Measurements from ENCODE around the gene TPD52L2.

TPD52L2 gene

GRCh38 chr20:63864978-63865640, at the start of gene TPD52L2:
TSS of gene TPD52L2 (plus strand) at chr20:63865270. CDS start at chr20:63865366, 96 bp downstream.
- peak; percentile 95 to 98 for DNase-seq (ENCODE audit: low read depth in 2 of 2)

- no peak for DNase-seq (ENCODE audit: low read depth in 2 of 2)
Observed at GRCh38 chr20:63815615-63816253, 49.3 kb upstream of the TPD52L2 start.

- DNase-seq (ENCODE audit: low read depth in 2 of 2): no peak
Observed at GRCh38 chr20:63819224-63819921, 45.7 kb upstream of the TPD52L2 start.

GRCh38 chr20:63821811-63822210, 43.3 kb upstream of the TPD52L2 start:
- no peak for DNase-seq (ENCODE audit: low read depth in 2 of 2)

- no peak for DNase-seq (ENCODE audit: low read depth in 2 of 2)
Observed at GRCh38 chr20:63822276-63822696, 42.8 kb upstream of the TPD52L2 start.

- no peak for DNase-seq (ENCODE audit: low read depth in 2 of 2)
Observed at GRCh38 chr20:63823691-63824311, 41.3 kb upstream of the TPD52L2 start.

GRCh38 chr20:63825331-63826118, 39.5 kb upstream of the TPD52L2 start:
- DNase-seq (ENCODE audit: low read depth in 2 of 2): no peak

GRCh38 chr20:63826753-63827152, 38.3 kb upstream of the TPD52L2 start:
- DNase-seq (ENCODE audit: low read depth in 2 of 2): no peak

- no peak for DNase-seq (ENCODE audit: low read depth in 2 of 2)
Observed at GRCh38 chr20:63828124-63828523, 36.9 kb upstream of the TPD52L2 start.

GRCh38 chr20:63828545-63828944, 36.5 kb upstream of the TPD52L2 start:
- DNase-seq (ENCODE audit: low read depth in 2 of 2): no peak

- DNase-seq (ENCODE audit: low read depth in 2 of 2): no peak
Observed at GRCh38 chr20:63828951-63829350, 36.1 kb upstream of the TPD52L2 start.

GRCh38 chr20:63829603-63829944, 35.5 kb upstream of the TPD52L2 start:
- no peak for DNase-seq (ENCODE audit: low read depth in 2 of 2)

GRCh38 chr20:63829945-63830835, 34.9 kb upstream of the TPD52L2 start:
- no peak for DNase-seq (ENCODE audit: low read depth in 2 of 2)

- no peak for DNase-seq (ENCODE audit: low read depth in 2 of 2)
Observed at GRCh38 chr20:63830841-63831588, 34.1 kb upstream of the TPD52L2 start, which contains the start of gene ZBTB46. TSS of gene ZBTB46 (minus strand) at chr20:63831264. CDS start at chr20:63790757, 40,507 bp downstream.

- no peak for DNase-seq (ENCODE audit: low read depth in 2 of 2)
Observed at GRCh38 chr20:63831646-63831992, 33.5 kb upstream of the TPD52L2 start.

- no peak for DNase-seq (ENCODE audit: low read depth in 2 of 2)
Observed at GRCh38 chr20:63831993-63832686, 32.9 kb upstream of the TPD52L2 start.

- no peak for DNase-seq (ENCODE audit: low read depth in 2 of 2)
Observed at GRCh38 chr20:63833776-63834490, 31.1 kb upstream of the TPD52L2 start.

GRCh38 chr20:63834491-63834880, 30.6 kb upstream of the TPD52L2 start:
- no peak for DNase-seq (ENCODE audit: low read depth in 2 of 2)

Measured in stimulated activated CD8-positive, alpha-beta memory T cell treated with anti-CD3 and anti-CD28 coated beads, Interleukin-2, amount 100 ng/mL, for 48 hours (primary cell).